SIG-M5 (cell line): ENCODE measurements around the gene CARMIL1.
"Not testable (repeated sequence)": the region's sequence is repeated elsewhere in the genome, so short reads cannot be mapped to it uniquely, and the experiment has no call there.

Experiments used
- DNase-seq: peaks from one replicate; lab custom pipeline; 2025; lab: John Stamatoyannopoulos, UW

CARMIL1 gene

GRCh38 chr6:25578538-25578937 lies 299.4 kb downstream of the CARMIL1 start:
- no peak for DNase-seq

GRCh38 chr6:25579391-25579883 lies 300.3 kb downstream of the CARMIL1 start:
- no peak for DNase-seq

- DNase-seq = no peak
Observed at GRCh38 chr6:25579902-25580495, 300.8 kb downstream of the CARMIL1 start.

- DNase-seq = no peak
Observed at GRCh38 chr6:25582101-25582500, 302.9 kb downstream of the CARMIL1 start.

GRCh38 chr6:25583099-25583498 lies 303.9 kb downstream of the CARMIL1 start:
- DNase-seq = no peak

GRCh38 chr6:25583906-25584305 lies 304.7 kb downstream of the CARMIL1 start:
- no peak for DNase-seq

- DNase-seq = no peak
Observed at GRCh38 chr6:25585225-25585624, 306.1 kb downstream of the CARMIL1 start.

GRCh38 chr6:25586119-25586518 lies 306.9 kb downstream of the CARMIL1 start:
- DNase-seq = not testable (repeated sequence)

GRCh38 chr6:25586927-25587326 lies 307.8 kb downstream of the CARMIL1 start:
- no peak for DNase-seq

GRCh38 chr6:25590986-25591385 lies 311.8 kb downstream of the CARMIL1 start:
- DNase-seq = no peak

GRCh38 chr6:25596928-25597818 lies 318.0 kb downstream of the CARMIL1 start:
- DNase-seq = no peak

GRCh38 chr6:25599516-25600085 lies 320.4 kb downstream of the CARMIL1 start:
- DNase-seq = no peak

- DNase-seq = no peak
Observed at GRCh38 chr6:25601800-25602673, 322.9 kb downstream of the CARMIL1 start.

GRCh38 chr6:25602674-25602982 lies 323.5 kb downstream of the CARMIL1 start:
- DNase-seq = no peak

- no peak for DNase-seq
Observed at GRCh38 chr6:25603251-25603650, 324.1 kb downstream of the CARMIL1 start.

GRCh38 chr6:25606151-25606550 lies 327.0 kb downstream of the CARMIL1 start:
- no peak for DNase-seq

- DNase-seq = no peak
Observed at GRCh38 chr6:25608558-25609174, 329.5 kb downstream of the CARMIL1 start.

- DNase-seq = no peak
Observed at GRCh38 chr6:25612666-25613065, 333.5 kb downstream of the CARMIL1 start.

- no peak for DNase-seq
Observed at GRCh38 chr6:25613415-25613814, 334.2 kb downstream of the CARMIL1 start.

- DNase-seq = no peak
Observed at GRCh38 chr6:25614052-25614451, 334.9 kb downstream of the CARMIL1 start.

- DNase-seq = no peak
Observed at GRCh38 chr6:25615471-25615870, 336.3 kb downstream of the CARMIL1 start.

- peak; percentile 5 for DNase-seq
Observed at GRCh38 chr6:25617997-25618396, 338.8 kb downstream of the CARMIL1 start.
